ENCODE results near the gene PEX16. TPM values are rescaled to one million over a fixed set of nuclear protein-coding genes. Genes with fewer than 3 reads are reported as not detected.
"Not testable (repeated sequence)": the region's sequence is repeated elsewhere in the genome, so short reads cannot be mapped to it uniquely, and the experiment has no call there.

PEX16 gene
- total RNA-seq, 2 donors from 2014 or later = 30.0 to 44.9 TPM

- intact Hi-C loops (cut with DNase I) = no loop called here
- no peak within 1 kb of the TSS for H3K27ac ChIP-seq
- no peak for DNase-seq
- H3K4me3 ChIP-seq = no peak within 1 kb of the TSS
- H3K36me3 ChIP-seq = no peaks in the 10 kb centered on the region
- H3K27me3 ChIP-seq = no peaks in the 10 kb centered on the region
- TF ChIP-seq, protein P1, sequence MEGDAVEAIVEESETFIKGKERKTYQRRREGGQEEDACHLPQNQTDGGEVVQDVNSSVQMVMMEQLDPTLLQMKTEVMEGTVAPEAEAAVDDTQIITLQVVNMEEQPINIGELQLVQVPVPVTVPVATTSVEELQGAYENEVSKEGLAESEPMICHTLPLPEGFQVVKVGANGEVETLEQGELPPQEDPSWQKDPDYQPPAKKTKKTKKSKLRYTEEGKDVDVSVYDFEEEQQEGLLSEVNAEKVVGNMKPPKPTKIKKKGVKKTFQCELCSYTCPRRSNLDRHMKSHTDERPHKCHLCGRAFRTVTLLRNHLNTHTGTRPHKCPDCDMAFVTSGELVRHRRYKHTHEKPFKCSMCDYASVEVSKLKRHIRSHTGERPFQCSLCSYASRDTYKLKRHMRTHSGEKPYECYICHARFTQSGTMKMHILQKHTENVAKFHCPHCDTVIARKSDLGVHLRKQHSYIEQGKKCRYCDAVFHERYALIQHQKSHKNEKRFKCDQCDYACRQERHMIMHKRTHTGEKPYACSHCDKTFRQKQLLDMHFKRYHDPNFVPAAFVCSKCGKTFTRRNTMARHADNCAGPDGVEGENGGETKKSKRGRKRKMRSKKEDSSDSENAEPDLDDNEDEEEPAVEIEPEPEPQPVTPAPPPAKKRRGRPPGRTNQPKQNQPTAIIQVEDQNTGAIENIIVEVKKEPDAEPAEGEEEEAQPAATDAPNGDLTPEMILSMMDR (IDR thresholded peaks at IDR 0.05) = no peak
- H3K9me3 ChIP-seq = no peaks in the 10 kb centered on the region
- H3K9ac ChIP-seq (ENCODE audit: low read depth in 2 of 2, low read length in 2 of 2) = no peak within 1 kb of the TSS
- no peaks in the 10 kb centered on the region for H3K4me1 ChIP-seq
These were observed 10.6 kb downstream of the PEX16 start, which contains the start of gene FREY1 for GRCh38 chr11:45906965-45907611. Gene FREY1, minus strand, starts transcription at chr11:45907271. Its CDS starts 26 bp downstream, at chr11:45907245.

GRCh38 chr11:45906096-45906682, 11.5 kb downstream of the PEX16 start:
- no peaks in the 10 kb centered on the region for H3K36me3 ChIP-seq
- H3K4me1 ChIP-seq = no peaks in the 10 kb centered on the region
- H3K27ac ChIP-seq = no peak overlapping the region
- DNase-seq = peak; percentile 42
- intact Hi-C loops (cut with DNase I) = no loop called here
- no peaks in the 10 kb centered on the region for H3K9me3 ChIP-seq
- no peak overlapping the region for H3K9ac ChIP-seq (ENCODE audit: low read depth in 2 of 2, low read length in 2 of 2)
- H3K4me3 ChIP-seq = no peak overlapping the region
- no peaks in the 10 kb centered on the region for H3K27me3 ChIP-seq
- TF ChIP-seq, protein P1 (IDR thresholded peaks at IDR 0.05) = no peak

DNA sequence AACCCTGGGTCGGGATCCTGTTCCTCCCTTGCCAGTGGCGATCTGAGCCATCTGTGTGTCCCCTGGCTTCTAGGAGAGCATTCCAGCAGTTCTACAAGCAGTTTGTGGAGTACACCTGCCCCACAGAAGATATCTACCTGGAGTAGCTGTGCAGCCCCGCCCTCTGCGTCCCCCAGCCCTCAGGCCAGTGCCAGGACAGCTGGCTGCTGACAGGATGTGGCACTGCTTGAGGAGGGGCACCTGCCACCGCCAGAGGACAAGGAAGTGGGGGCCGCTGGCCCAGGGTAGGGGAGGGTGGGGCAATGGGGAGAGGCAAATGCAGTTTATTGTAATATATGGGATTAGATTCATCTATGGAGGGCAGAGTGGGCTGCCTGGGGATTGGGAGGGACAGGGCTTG, 12.1 kb downstream of the PEX16 start:
- H3K9me3 ChIP-seq; H3K4me3 ChIP-seq; H3K9ac ChIP-seq (ENCODE audit: low read depth in 2 of 2, low read length in 2 of 2); H3K36me3 ChIP-seq; intact Hi-C loops (cut with DNase I); H3K27me3 ChIP-seq; DNase-seq; H3K27ac ChIP-seq; H3K4me1 ChIP-seq: not testable (repeated sequence)

DNA sequence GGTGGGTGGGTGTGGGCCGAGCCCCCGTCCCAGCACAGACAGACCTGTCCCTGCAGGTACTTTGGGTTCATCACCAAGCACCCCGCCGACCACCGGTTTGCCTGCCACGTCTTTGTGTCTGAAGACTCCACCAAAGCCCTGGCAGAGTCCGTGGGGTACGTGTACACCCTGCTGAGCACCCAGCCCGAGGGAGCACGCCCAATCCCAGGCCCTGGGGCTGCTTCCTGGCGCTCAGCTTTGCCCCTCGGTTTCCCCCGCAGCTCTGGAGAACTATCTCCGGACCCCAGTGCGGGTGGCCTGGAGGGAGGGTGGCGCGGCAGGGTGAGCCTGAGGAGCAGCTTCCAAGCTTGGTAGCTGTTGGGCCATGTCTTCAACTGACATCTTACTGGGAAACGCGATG, 12.6 kb downstream of the PEX16 start:
- no peak overlapping the region for H3K4me3 ChIP-seq
- no peak overlapping the region for H3K27ac ChIP-seq
- TF ChIP-seq, protein P1 (IDR thresholded peaks at IDR 0.05) = no peak
- no peaks in the 10 kb centered on the region for H3K36me3 ChIP-seq
- intact Hi-C loops (cut with DNase I) = no loop called here
- no peaks in the 10 kb centered on the region for H3K27me3 ChIP-seq
- no peaks in the 10 kb centered on the region for H3K4me1 ChIP-seq
- DNase-seq = no peak
- H3K9ac ChIP-seq (ENCODE audit: low read depth in 2 of 2, low read length in 2 of 2) = no peak overlapping the region
- no peaks in the 10 kb centered on the region for H3K9me3 ChIP-seq

GRCh38 chr11:45904309-45904915, 13.3 kb downstream of the PEX16 start:
- no peaks in the 10 kb centered on the region for H3K36me3 ChIP-seq
- H3K27me3 ChIP-seq = peaks cover 1% of the 10 kb centered on the region
- H3K27ac ChIP-seq = no peak overlapping the region
- DNase-seq = no peak
- H3K4me1 ChIP-seq = peaks cover 3% of the 10 kb centered on the region
- intact Hi-C loops (cut with DNase I) = no loop called here
- no peak overlapping the region for H3K9ac ChIP-seq (ENCODE audit: low read depth in 2 of 2, low read length in 2 of 2)
- no peaks in the 10 kb centered on the region for H3K9me3 ChIP-seq
- H3K4me3 ChIP-seq = no peak overlapping the region
- TF ChIP-seq, protein P1 (IDR thresholded peaks at IDR 0.05) = no peak
